ENCODE results near the gene MYH3. TPM values are rescaled to one million over a fixed set of nuclear protein-coding genes. Genes with fewer than 3 reads are reported as not detected.

The MYH3 gene
- total and polyA plus RNA-seq, 8 donors: 0.45 to 8.3 (median 3.2) TPM

- H3K9me3 ChIP-seq: no peaks in the 10 kb centered on the region
- intact Hi-C loops (cut with DNase I; ENCODE audit: low total_unique reads): no loop called here
- 29 to 50% (median 39%) methylated on average over 4 of the region's 4 CpGs for WGBS, 5 donors
- no peak overlapping the region for H3K27ac ChIP-seq
- no peak for DNase-seq
- TF ChIP-seq POLR2A (IDR thresholded peaks at IDR 0.05): no peak
- no peak for TF ChIP-seq EP300 (IDR thresholded peaks at IDR 0.05)
- TF ChIP-seq POLR2AphosphoS5 (IDR thresholded peaks at IDR 0.05): no peak
- no peak for TF ChIP-seq CTCF (IDR thresholded peaks at IDR 0.05)
- H3K27me3 ChIP-seq: peaks cover 0 to 9% (median 6%) of the 10 kb centered on the region in 3 donors
- no peaks in the 10 kb centered on the region for H3K36me3 ChIP-seq
- H3K4me3 ChIP-seq: no peak overlapping the region
- H3K4me1 ChIP-seq: no peaks in the 10 kb centered on the region
Observed at GRCh38 chr17:10583834-10584233, 73.3 kb downstream of the MYH3 start.

DNA sequence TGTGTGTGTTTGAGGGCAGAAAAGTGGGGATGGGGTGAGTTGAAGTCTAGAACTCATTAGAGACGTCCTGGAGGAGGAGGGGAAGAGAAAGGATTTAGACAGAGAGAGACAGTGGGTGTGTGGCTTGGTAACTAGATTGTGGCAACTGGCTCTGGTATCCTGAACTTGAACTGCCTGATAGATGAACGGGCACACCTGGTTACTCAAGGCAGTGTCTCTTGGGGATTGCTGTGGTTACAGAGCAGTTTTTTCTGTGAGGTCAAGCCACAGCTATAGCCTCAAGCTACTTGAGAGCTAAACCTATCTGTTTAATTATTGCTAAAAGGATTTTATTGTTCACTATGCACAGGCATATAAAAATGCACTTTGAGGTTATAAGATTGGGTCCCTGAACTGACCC, 77.8 kb downstream of the MYH3 start:
- no peak for TF ChIP-seq CTCF (IDR thresholded peaks at IDR 0.05)
- TF ChIP-seq EP300 (IDR thresholded peaks at IDR 0.05): no peak
- no peak for TF ChIP-seq POLR2AphosphoS5 (IDR thresholded peaks at IDR 0.05)
- TF ChIP-seq POLR2A (IDR thresholded peaks at IDR 0.05): no peak
- peaks cover 0 to 10% (median 0%) of the 10 kb centered on the region in 3 donors for H3K27me3 ChIP-seq
- intact Hi-C loops (cut with DNase I; ENCODE audit: low total_unique reads): no loop called here
- no peak overlapping the region for H3K27ac ChIP-seq
- no peaks in the 10 kb centered on the region for H3K4me1 ChIP-seq
- no peaks in the 10 kb centered on the region for H3K9me3 ChIP-seq
- 15 to 37% (median 24%) methylated on average over 2 of the region's 2 CpGs for WGBS, 5 donors
- H3K4me3 ChIP-seq: no peak overlapping the region
- DNase-seq: no peak
- no peaks in the 10 kb centered on the region for H3K36me3 ChIP-seq

Other genes starting within 250 kb of the MYH3 start
- not detected for gene MYH8, start 235.4 kb downstream of the MYH3 start, total RNA-seq
- gene MYH8, start 235.4 kb downstream of the MYH3 start, polyA plus RNA-seq: under 1 TPM in 1 of 3 donors, not detected in 2; 0.06 TPM
- gene MYH4, start 187.8 kb downstream of the MYH3 start, total RNA-seq: not detected
- gene MYH4, start 187.8 kb downstream of the MYH3 start, polyA plus RNA-seq: not detected
- not detected for gene MYH1, start 138.8 kb downstream of the MYH3 start, total RNA-seq
- gene MYH1, start 138.8 kb downstream of the MYH3 start, polyA plus RNA-seq: 1 to 10 TPM in 1 of 3 donors, under 1 TPM in 1, not detected in 1; 0.05 to 2.0 TPM
- under 1 TPM in 1 of 5 donors, not detected in 4; 0.18 TPM for gene MYH2, start 107.7 kb downstream of the MYH3 start, total RNA-seq
- gene MYH2, start 107.7 kb downstream of the MYH3 start, polyA plus RNA-seq: 1 to 10 TPM in 1 of 3 donors, under 1 TPM in 2; 0.05 to 1.4 (median 0.12) TPM
- 10 to 100 TPM in 4 of 5 donors, 1 to 10 TPM in 1; 9.4 to 61.1 (median 23.5) TPM for gene SCO1, start 40.2 kb upstream of the MYH3 start, total RNA-seq
- gene SCO1, start 40.2 kb upstream of the MYH3 start, polyA plus RNA-seq: 10 to 100 TPM in 2 of 3 donors, 1 to 10 TPM in 1; 8.0 to 12.9 (median 10.7) TPM
- 10 to 100 TPM in 1 of 5 donors, 1 to 10 TPM in 2, under 1 TPM in 1, not detected in 1; 0.87 to 16.0 (median 3.9) TPM for gene ADPRM, start 40.3 kb upstream of the MYH3 start, total RNA-seq
- 10 to 100 TPM; 11.0 to 24.4 (median 12.1) TPM for gene ADPRM, start 40.3 kb upstream of the MYH3 start, polyA plus RNA-seq
- gene TMEM220, start 72.7 kb upstream of the MYH3 start, total RNA-seq: 10 to 100 TPM in 1 of 5 donors, 1 to 10 TPM in 2, not detected in 2; 4.9 to 14.1 (median 9.4) TPM
- gene TMEM220, start 72.7 kb upstream of the MYH3 start, polyA plus RNA-seq: 1 to 10 TPM; 6.0 to 8.3 (median 7.9) TPM
- 100 to 1,000 TPM in 1 of 5 donors, 10 to 100 TPM in 4; 18.7 to 190 (median 51.2) TPM for gene TMEM238L, start 146.8 kb upstream of the MYH3 start, total RNA-seq
- gene TMEM238L, start 146.8 kb upstream of the MYH3 start, polyA plus RNA-seq: 10 to 100 TPM in 2 of 3 donors, 1 to 10 TPM in 1; 2.2 to 55.9 (median 19.2) TPM
- gene PIRT, start 180.8 kb upstream of the MYH3 start, total RNA-seq: 1 to 10 TPM in 1 of 5 donors, under 1 TPM in 1, not detected in 3; under 0.01 to 2.6 TPM
- under 1 TPM in 2 of 3 donors, not detected in 1; 0.06 to 0.55 TPM for gene PIRT, start 180.8 kb upstream of the MYH3 start, polyA plus RNA-seq